Measurements from ENCODE around the gene HOXB2.

HOXB2 gene

DNA sequence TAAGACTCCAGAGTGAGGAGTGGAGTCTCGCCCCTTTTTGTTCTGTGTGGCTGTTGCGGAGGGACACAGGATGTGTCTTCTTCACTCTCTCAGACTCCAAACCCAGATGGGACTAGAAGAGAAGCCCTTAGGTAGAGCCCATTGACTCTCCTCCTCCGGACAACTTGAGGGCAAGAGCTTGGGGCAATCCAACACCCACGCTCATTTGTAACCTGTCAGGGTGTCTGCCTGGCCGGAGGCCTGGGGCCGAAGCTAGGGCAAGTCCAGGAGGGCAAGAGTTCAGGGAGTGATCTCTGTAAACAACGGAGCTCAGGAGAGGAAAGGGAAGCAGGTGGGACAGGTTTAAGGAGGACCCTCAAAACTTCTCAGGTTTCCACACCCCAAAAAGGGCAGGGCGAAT lies 12.6 kb downstream of the HOXB2 start:
- Histone ChIP-seq H2BK120ac (ENCODE audit: low read depth, low read length) (no peak overlapping the region), H3K4me3 (ENCODE audit: low read length in 2 of 2) (no peak overlapping the region)
- no CpG with 5 or more reads among the region's 8 CpGs for WGBS, 2 donors (ENCODE audit: extremely low coverage in 2 of 2, insufficient read length in 2 of 2, insufficient replicate concordance in 1 of 2)

GRCh38 chr17:48530887-48531272 lies 14.0 kb downstream of the HOXB2 start, which contains the start of gene HOXB1:
HOXB1 (minus strand) TSS chr17:48531011; CDS start chr17:48530904, 107 bp downstream.
- Histone ChIP-seq H3K23ac (ENCODE audit: low read depth, low read length, poor library complexity) (peak within 1 kb of the TSS; percentile 50), H3K18ac (ENCODE audit: low read length) (peak within 1 kb of the TSS; percentile 78), H2BK5ac (ENCODE audit: low read length) (no peak within 1 kb of the TSS), H2AK5ac (ENCODE audit: low read depth, low read length) (peak within 1 kb of the TSS; percentile 29), H3K14ac (ENCODE audit: low read length) (no peak within 1 kb of the TSS), H3K4me2 (ENCODE audit: insufficient read depth, low read length, poor library complexity, severe bottlenecking) (no peak within 1 kb of the TSS), H3K27ac (replicated peaks; ENCODE audit: low read length) (no peak within 1 kb of the TSS), H3K9ac (ENCODE audit: low read depth, low read length, poor library complexity) (no peak within 1 kb of the TSS), H2BK120ac (ENCODE audit: low read depth, low read length) (no peak within 1 kb of the TSS), H4K8ac (ENCODE audit: low read depth, low read length) (no peak within 1 kb of the TSS), H4K91ac (ENCODE audit: low read depth, low read length, poor library complexity) (no peak within 1 kb of the TSS), H3K4ac (ENCODE audit: low read length) (no peak within 1 kb of the TSS), H2BK12ac (ENCODE audit: low read length) (no peak within 1 kb of the TSS), H3K36me3 (replicated peaks in 1 of 2; ENCODE audit: control insufficient read depth in 2 of 2, insufficient read depth in 2 of 2, low read length in 2 of 2) (no peaks in the 10 kb centered on the region), H3K27me3 (ENCODE audit: control insufficient read depth in 3 of 3, insufficient read depth in 3 of 3, low read depth in 1 of 3, low read length in 3 of 3) (peaks cover 28 to 87% (median 75%) of the 10 kb centered on the region in 3 experiments), H3K4me3 (ENCODE audit: low read length in 2 of 2) (no peak within 1 kb of the TSS), H2AFZ (ENCODE audit: low read length) (no peak within 1 kb of the TSS), H3K9me3 (replicated peaks in 1 of 2; ENCODE audit: control insufficient read depth in 2 of 2, insufficient read depth in 1 of 2, low read depth in 1 of 2, low read length in 2 of 2) (peaks cover 0 to 6% of the 10 kb centered on the region in 2 donors), H3K4me1 (ENCODE audit: control insufficient read depth in 2 of 2, insufficient read depth in 1 of 2, low read depth in 1 of 2, low read length in 2 of 2) (no peaks in the 10 kb centered on the region), H3K79me1 (ENCODE audit: low read depth, low read length) (no peaks in the 10 kb centered on the region), H2BK15ac (ENCODE audit: low read length) (no peak within 1 kb of the TSS)
- DNase-seq (ENCODE audit: low spot score): no peak
- no CpG with 5 or more reads among the region's 15 CpGs for WGBS, 2 donors (ENCODE audit: extremely low coverage in 2 of 2, insufficient read length in 2 of 2, insufficient replicate concordance in 1 of 2)

More for the DNA sequence above, 12.6 kb downstream of the HOXB2 start:
- H2AK5ac ChIP-seq (ENCODE audit: low read depth, low read length): no peak overlapping the region
- H2BK15ac ChIP-seq (ENCODE audit: low read length): no peak overlapping the region
- no peak overlapping the region for H3K14ac ChIP-seq (ENCODE audit: low read length)
- H3K23ac ChIP-seq (ENCODE audit: low read depth, low read length, poor library complexity): no peak overlapping the region
- no peak overlapping the region for H4K8ac ChIP-seq (ENCODE audit: low read depth, low read length)
- H3K36me3 ChIP-seq (replicated peaks in 1 of 2; ENCODE audit: control insufficient read depth in 2 of 2, insufficient read depth in 2 of 2, low read length in 2 of 2): no peaks in the 10 kb centered on the region
- no peak overlapping the region for H2AFZ ChIP-seq (ENCODE audit: low read length)
- no peak overlapping the region for H3K27ac ChIP-seq (replicated peaks; ENCODE audit: low read length)
- no peak overlapping the region for H3K4me2 ChIP-seq (ENCODE audit: insufficient read depth, low read length, poor library complexity, severe bottlenecking)
- no peak overlapping the region for H3K18ac ChIP-seq (ENCODE audit: low read length)
- no peak overlapping the region for H2BK5ac ChIP-seq (ENCODE audit: low read length)
- H2BK12ac ChIP-seq (ENCODE audit: low read length): no peak overlapping the region
- H3K9me3 ChIP-seq (replicated peaks in 1 of 2; ENCODE audit: control insufficient read depth in 2 of 2, insufficient read depth in 1 of 2, low read depth in 1 of 2, low read length in 2 of 2): peaks cover 0 to 6% of the 10 kb centered on the region in 2 donors
- H3K9ac ChIP-seq (ENCODE audit: low read depth, low read length, poor library complexity): no peak overlapping the region
- H3K4ac ChIP-seq (ENCODE audit: low read length): no peak overlapping the region
- H3K4me1 ChIP-seq (ENCODE audit: control insufficient read depth in 2 of 2, insufficient read depth in 1 of 2, low read depth in 1 of 2, low read length in 2 of 2): no peaks in the 10 kb centered on the region
- H4K91ac ChIP-seq (ENCODE audit: low read depth, low read length, poor library complexity): no peak overlapping the region
- H3K27me3 ChIP-seq (ENCODE audit: control insufficient read depth in 3 of 3, insufficient read depth in 3 of 3, low read depth in 1 of 3, low read length in 3 of 3): peaks cover 19 to 74% (median 63%) of the 10 kb centered on the region in 3 experiments
- no peak for DNase-seq (ENCODE audit: low spot score)
- no peaks in the 10 kb centered on the region for H3K79me1 ChIP-seq (ENCODE audit: low read depth, low read length)

DNA sequence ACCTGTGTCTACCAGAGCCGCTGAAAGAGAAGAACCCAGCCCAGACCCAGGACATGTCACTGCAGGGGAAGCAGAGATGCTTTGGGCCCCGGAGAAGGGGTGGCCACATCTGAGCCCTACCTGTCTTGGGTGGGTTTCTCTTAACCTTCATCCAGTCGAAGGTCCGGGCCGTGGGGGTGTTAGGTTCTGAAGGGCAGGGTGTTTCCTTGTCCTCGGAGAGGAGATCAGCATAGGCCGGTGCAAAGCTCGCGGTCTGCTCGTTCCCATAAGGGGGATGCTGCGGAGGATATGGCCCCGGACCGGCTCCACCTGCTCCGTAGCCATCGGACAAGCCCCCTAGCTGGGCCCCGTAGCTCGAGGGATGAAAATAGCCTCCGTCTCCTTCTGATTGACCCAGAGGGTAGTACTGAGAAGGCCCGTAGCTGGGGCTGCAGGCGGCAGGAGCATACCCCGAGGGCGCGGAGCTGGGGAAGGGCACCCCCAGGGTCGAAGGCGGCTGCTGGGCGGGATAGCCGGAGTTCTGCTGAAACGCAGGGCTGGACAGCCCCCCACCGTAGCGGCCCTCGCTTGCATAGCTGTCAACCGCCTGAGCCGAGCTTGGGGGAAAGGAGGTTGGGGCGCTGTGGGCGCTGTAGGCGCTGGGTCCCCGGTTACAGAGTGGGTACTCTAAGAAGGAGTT lies 14.6 kb downstream of the HOXB2 start:
- Histone ChIP-seq H3K4me1 (ENCODE audit: control insufficient read depth in 2 of 2, insufficient read depth in 1 of 2, low read depth in 1 of 2, low read length in 2 of 2) (no peaks in the 10 kb centered on the region), H3K14ac (ENCODE audit: low read length) (no peak overlapping the region), H3K9me3 (replicated peaks in 1 of 2; ENCODE audit: control insufficient read depth in 2 of 2, insufficient read depth in 1 of 2, low read depth in 1 of 2, low read length in 2 of 2) (peaks cover 0 to 6% of the 10 kb centered on the region in 2 donors), H2AFZ (ENCODE audit: low read length) (no peak overlapping the region), H3K9ac (ENCODE audit: low read depth, low read length, poor library complexity) (no peak overlapping the region), H3K79me1 (ENCODE audit: low read depth, low read length) (no peaks in the 10 kb centered on the region), H2BK15ac (ENCODE audit: low read length) (no peak overlapping the region), H2AK5ac (ENCODE audit: low read depth, low read length) (peak overlapping the region; percentile 29), H3K4ac (ENCODE audit: low read length) (no peak overlapping the region), H3K27me3 (ENCODE audit: control insufficient read depth in 3 of 3, insufficient read depth in 3 of 3, low read depth in 1 of 3, low read length in 3 of 3) (peaks cover 32 to 89% (median 79%) of the 10 kb centered on the region in 3 experiments), H3K4me3 (ENCODE audit: low read length in 2 of 2) (no peak overlapping the region), H3K36me3 (replicated peaks in 1 of 2; ENCODE audit: control insufficient read depth in 2 of 2, insufficient read depth in 2 of 2, low read length in 2 of 2) (no peaks in the 10 kb centered on the region), H2BK12ac (ENCODE audit: low read length) (no peak overlapping the region), H3K27ac (replicated peaks; ENCODE audit: low read length) (no peak overlapping the region), H3K18ac (ENCODE audit: low read length) (peak overlapping the region; percentile 78), H4K91ac (ENCODE audit: low read depth, low read length, poor library complexity) (no peak overlapping the region), H3K4me2 (ENCODE audit: insufficient read depth, low read length, poor library complexity, severe bottlenecking) (no peak overlapping the region), H2BK5ac (ENCODE audit: low read length) (no peak overlapping the region), H4K8ac (ENCODE audit: low read depth, low read length) (no peak overlapping the region), H2BK120ac (ENCODE audit: low read depth, low read length) (no peak overlapping the region), H3K23ac (ENCODE audit: low read depth, low read length, poor library complexity) (peak overlapping the region; percentile 50)
- no CpG with 5 or more reads among the region's 37 CpGs for WGBS, 2 donors (ENCODE audit: extremely low coverage in 2 of 2, insufficient read length in 2 of 2, insufficient replicate concordance in 1 of 2)
- DNase-seq (ENCODE audit: low spot score): no peak

GRCh38 chr17:48529683-48530009 lies 15.3 kb downstream of the HOXB2 start:
- WGBS, 2 donors (ENCODE audit: extremely low coverage in 2 of 2, insufficient read length in 2 of 2, insufficient replicate concordance in 1 of 2): no CpG with 5 or more reads among the region's 11 CpGs
- peaks cover 0 to 6% of the 10 kb centered on the region in 2 donors for H3K9me3 ChIP-seq (replicated peaks in 1 of 2; ENCODE audit: control insufficient read depth in 2 of 2, insufficient read depth in 1 of 2, low read depth in 1 of 2, low read length in 2 of 2)
- no peak overlapping the region for H2BK15ac ChIP-seq (ENCODE audit: low read length)
- peak overlapping the region; percentile 29 for H2AK5ac ChIP-seq (ENCODE audit: low read depth, low read length)
- H4K91ac ChIP-seq (ENCODE audit: low read depth, low read length, poor library complexity): no peak overlapping the region
- H4K8ac ChIP-seq (ENCODE audit: low read depth, low read length): no peak overlapping the region
- H3K4me1 ChIP-seq (ENCODE audit: control insufficient read depth in 2 of 2, insufficient read depth in 1 of 2, low read depth in 1 of 2, low read length in 2 of 2): no peaks in the 10 kb centered on the region
- H2BK120ac ChIP-seq (ENCODE audit: low read depth, low read length): no peak overlapping the region
- H3K27ac ChIP-seq (replicated peaks; ENCODE audit: low read length): no peak overlapping the region
- no peak overlapping the region for H2AFZ ChIP-seq (ENCODE audit: low read length)
- H3K9ac ChIP-seq (ENCODE audit: low read depth, low read length, poor library complexity): no peak overlapping the region
- H3K27me3 ChIP-seq (ENCODE audit: control insufficient read depth in 3 of 3, insufficient read depth in 3 of 3, low read depth in 1 of 3, low read length in 3 of 3): peaks cover 34 to 94% (median 84%) of the 10 kb centered on the region in 3 experiments
- no peak overlapping the region for H3K4ac ChIP-seq (ENCODE audit: low read length)
- no peak overlapping the region for H2BK12ac ChIP-seq (ENCODE audit: low read length)
- no peak overlapping the region for H3K4me3 ChIP-seq (ENCODE audit: low read length in 2 of 2)
- no peaks in the 10 kb centered on the region for H3K36me3 ChIP-seq (replicated peaks in 1 of 2; ENCODE audit: control insufficient read depth in 2 of 2, insufficient read depth in 2 of 2, low read length in 2 of 2)
- no peak overlapping the region for H3K4me2 ChIP-seq (ENCODE audit: insufficient read depth, low read length, poor library complexity, severe bottlenecking)
- H2BK5ac ChIP-seq (ENCODE audit: low read length): no peak overlapping the region
- no peak overlapping the region for H3K23ac ChIP-seq (ENCODE audit: low read depth, low read length, poor library complexity)
- no peak overlapping the region for H3K14ac ChIP-seq (ENCODE audit: low read length)
- no peak for DNase-seq (ENCODE audit: low spot score)
- no peaks in the 10 kb centered on the region for H3K79me1 ChIP-seq (ENCODE audit: low read depth, low read length)
- no peak overlapping the region for H3K18ac ChIP-seq (ENCODE audit: low read length)

Measured in neuronal stem cell (in vitro differentiated cells).